A673 (cell line): ENCODE data around the gene CHRNB1.

Experiments used
- EZH2 ChIP-seq: fragments of 200-600 bp; sonication (generic); IDR thresholded peaks from 2 replicates; pipeline ENCODE4 v1.6.1; 2017; ENCODE audit warnings: borderline replicate concordance, low read depth, mild to moderate bottlenecking, mixed read lengths, antibody characterized with exemption, low read length; ENCODE audit not compliant: poor library complexity, severe bottlenecking
- TF ChIP-seq, protein P1 (sequence below): fragments of 300-800, 200-600 bp; sonication (generic); conservative IDR thresholded peaks from 2 replicates; pipeline ENCODE4 v1.5.1; 2017; ENCODE audit warnings: low read depth, mild to moderate bottlenecking, antibody characterized with exemption, low read length, moderate library complexity, mixed read lengths

DNA sequence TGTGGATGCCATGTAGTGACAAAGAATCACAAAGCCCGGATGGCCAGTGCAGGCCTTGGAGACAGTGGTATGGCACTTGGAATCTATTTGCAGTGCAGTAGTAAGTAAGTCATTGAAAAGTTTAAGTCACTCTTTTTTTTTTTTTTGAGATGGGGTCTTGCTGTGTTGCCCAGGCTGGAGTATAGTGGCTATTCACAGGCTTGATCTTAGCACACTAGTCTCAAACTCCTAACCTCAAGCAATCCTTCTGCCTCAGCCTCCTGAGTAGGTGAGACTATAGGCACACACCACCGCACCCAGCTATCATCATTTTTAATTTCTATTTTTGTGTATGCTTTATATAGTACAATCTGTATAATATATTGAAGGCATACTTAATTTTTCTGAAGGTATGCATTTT, 46.2 kb upstream of the CHRNB1 start:
- TF ChIP-seq, protein P1, sequence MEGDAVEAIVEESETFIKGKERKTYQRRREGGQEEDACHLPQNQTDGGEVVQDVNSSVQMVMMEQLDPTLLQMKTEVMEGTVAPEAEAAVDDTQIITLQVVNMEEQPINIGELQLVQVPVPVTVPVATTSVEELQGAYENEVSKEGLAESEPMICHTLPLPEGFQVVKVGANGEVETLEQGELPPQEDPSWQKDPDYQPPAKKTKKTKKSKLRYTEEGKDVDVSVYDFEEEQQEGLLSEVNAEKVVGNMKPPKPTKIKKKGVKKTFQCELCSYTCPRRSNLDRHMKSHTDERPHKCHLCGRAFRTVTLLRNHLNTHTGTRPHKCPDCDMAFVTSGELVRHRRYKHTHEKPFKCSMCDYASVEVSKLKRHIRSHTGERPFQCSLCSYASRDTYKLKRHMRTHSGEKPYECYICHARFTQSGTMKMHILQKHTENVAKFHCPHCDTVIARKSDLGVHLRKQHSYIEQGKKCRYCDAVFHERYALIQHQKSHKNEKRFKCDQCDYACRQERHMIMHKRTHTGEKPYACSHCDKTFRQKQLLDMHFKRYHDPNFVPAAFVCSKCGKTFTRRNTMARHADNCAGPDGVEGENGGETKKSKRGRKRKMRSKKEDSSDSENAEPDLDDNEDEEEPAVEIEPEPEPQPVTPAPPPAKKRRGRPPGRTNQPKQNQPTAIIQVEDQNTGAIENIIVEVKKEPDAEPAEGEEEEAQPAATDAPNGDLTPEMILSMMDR = no peak
- TF ChIP-seq EZH2 = no peak
